HG03342 (cell line): ENCODE data around the gene LRRC4C.

Experiments used
- ATAC-seq: cut with Tn5 transposase; IDR thresholded peaks from one replicate; pipeline ENCODE4 v1.9.1; 2021; ENCODE audit warnings: mild to moderate bottlenecking, moderate library complexity; ENCODE audit not compliant: unreplicated experiment

The LRRC4C gene

GRCh38 chr11:41267451-41267850 is 192.0 kb downstream of the LRRC4C start:
- no peak for ATAC-seq

GRCh38 chr11:41256041-41256440 is 203.4 kb downstream of the LRRC4C start:
- no peak for ATAC-seq

GRCh38 chr11:41254966-41255365 is 204.5 kb downstream of the LRRC4C start:
- ATAC-seq = no peak

GRCh38 chr11:41250408-41250935 is 209.0 kb downstream of the LRRC4C start:
- ATAC-seq = no peak

GRCh38 chr11:41247621-41248020 is 211.8 kb downstream of the LRRC4C start:
- no peak for ATAC-seq

- ATAC-seq = no peak
These were observed 213.1 kb downstream of the LRRC4C start for GRCh38 chr11:41246399-41246745.

GRCh38 chr11:41245704-41246398 is 213.6 kb downstream of the LRRC4C start:
- ATAC-seq = no peak

GRCh38 chr11:41245184-41245583 is 214.3 kb downstream of the LRRC4C start:
- ATAC-seq = no peak

GRCh38 chr11:41237382-41237781 is 222.1 kb downstream of the LRRC4C start:
- no peak for ATAC-seq

- ATAC-seq = no peak
These were observed 223.8 kb downstream of the LRRC4C start for GRCh38 chr11:41235668-41236067.

- ATAC-seq = no peak
These were observed 233.4 kb downstream of the LRRC4C start for GRCh38 chr11:41225856-41226633.

GRCh38 chr11:41222236-41222635 is 237.2 kb downstream of the LRRC4C start:
- ATAC-seq = no peak

- ATAC-seq = no peak
These were observed 253.1 kb downstream of the LRRC4C start for GRCh38 chr11:41206388-41206787.

GRCh38 chr11:41201156-41201555 is 258.3 kb downstream of the LRRC4C start:
- no peak for ATAC-seq

- ATAC-seq = no peak
These were observed 268.9 kb downstream of the LRRC4C start for GRCh38 chr11:41190437-41191082.

- ATAC-seq = no peak
These were observed 269.6 kb downstream of the LRRC4C start for GRCh38 chr11:41189701-41190436.

- no peak for ATAC-seq
These were observed 281.7 kb downstream of the LRRC4C start for GRCh38 chr11:41177791-41178190.

GRCh38 chr11:41175304-41175972 is 284.0 kb downstream of the LRRC4C start:
- no peak for ATAC-seq

- ATAC-seq = no peak
These were observed 313.1 kb downstream of the LRRC4C start for GRCh38 chr11:41146326-41146725.

GRCh38 chr11:41145420-41145819 is 314.0 kb downstream of the LRRC4C start:
- ATAC-seq = no peak
